Endometrium (tissue), 2 donors: Measurements from ENCODE around the gene DENND1A.
"Not testable (repeated sequence)": the region's sequence is repeated elsewhere in the genome, so short reads cannot be mapped to it uniquely, and the experiment has no call there.

Experiments used
- FAIRE-seq: peaks from 2 replicates; lab custom pipeline; 2012; peaks lifted over from hg19 to GRCh38; lab: Jason Lieb, UNC
- donor health status: control.
- donor health status: control.

DENND1A gene

DNA sequence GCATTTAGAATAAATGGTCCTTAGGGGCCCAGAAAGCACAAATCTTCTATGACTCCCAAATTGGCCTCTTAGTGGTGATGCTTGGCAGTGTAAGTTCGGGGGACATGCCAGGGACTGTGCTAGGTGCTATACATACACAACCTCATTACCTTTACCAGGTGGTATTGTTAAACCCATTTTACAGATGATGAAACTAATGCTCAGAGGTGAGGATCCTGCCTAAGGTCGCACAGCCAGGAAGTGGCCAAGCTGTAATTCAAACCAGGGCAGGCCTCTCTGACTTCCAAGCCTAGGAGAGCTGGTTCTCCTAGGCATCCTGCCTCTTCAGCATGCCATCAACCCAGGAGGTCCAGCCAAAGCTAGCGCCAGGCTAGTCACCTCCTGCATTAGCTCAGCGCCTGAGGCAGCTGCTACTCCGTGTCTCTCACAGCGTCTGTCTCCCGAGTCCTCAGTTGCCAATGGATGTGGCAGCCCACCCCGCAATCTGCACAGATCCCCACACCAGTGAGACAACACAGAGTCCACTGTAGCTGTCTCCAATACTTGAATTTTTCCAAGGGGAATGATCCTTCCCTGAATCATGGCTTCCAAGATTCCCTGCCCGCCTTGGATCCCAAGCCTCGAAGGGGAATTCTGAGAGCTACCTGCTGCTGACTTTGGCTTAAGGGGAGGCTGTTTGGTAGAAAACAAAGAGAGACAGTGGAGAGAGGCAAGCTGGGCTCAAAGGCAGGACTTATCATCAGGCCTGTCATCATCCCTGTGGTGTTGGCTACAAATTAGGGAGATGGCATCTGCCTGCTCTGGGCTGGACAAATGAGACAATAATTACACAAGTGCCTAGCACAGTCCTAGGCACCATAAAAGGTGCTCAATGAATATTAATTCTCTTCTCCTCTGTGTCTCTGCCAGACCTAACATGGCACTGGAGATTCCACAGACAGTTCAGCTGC is 521.3 kb downstream of the DENND1A start:
- no peak for FAIRE-seq

DNA sequence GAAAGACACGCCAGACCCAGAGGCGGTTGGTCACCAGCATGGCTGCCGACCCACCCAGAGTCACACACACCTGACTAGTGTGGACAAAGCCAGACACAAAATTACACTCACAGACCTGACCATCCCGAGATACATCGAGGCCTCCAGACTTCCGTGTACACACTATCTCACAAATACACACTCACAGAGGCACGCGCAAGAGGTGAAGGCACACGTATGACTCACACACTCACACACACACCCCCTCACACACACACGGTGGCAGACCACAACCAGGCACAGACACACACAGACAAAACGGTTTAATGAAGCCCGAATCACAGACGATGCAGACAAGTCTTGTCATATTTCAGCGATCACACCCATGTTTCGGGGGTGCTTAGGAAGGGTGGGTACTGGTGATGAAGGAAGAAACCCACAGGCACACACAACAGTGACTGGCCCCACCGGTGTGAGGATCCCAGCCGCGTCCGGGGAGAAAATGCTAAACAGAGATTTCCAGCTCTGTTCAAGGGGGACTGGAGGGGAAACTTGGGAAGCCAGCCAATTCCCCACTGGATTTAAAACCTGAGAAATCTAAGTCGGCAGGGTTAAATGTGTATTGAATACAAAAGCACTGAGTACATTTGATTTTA is 522.6 kb downstream of the DENND1A start:
- no peak for FAIRE-seq

DNA sequence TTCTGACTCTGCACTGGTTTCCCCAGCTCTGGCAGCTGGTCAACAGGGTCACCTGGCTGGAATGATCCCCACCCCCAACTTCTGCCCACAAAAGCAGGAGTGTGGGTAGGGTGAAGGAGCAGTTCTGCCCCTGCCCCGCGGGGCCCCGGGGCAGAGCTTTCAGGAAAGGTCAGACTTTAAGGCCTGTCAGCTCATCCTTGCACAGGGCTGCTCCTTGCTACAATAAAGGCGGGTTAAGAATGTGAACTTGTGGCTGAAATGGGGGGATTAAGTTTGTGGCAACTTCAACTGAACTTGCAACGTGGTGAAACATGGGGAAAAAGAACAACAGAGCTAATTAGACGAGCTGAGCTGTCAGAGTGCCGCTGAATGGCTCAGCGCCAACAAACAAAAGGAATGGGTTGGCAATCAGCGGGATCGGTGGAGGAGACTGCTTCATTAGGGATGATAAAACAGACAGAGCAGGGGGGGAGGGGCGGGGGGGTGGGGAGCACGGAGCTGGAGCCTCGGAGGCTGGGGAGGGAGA is 523.2 kb downstream of the DENND1A start:
- FAIRE-seq, result no peak

DNA sequence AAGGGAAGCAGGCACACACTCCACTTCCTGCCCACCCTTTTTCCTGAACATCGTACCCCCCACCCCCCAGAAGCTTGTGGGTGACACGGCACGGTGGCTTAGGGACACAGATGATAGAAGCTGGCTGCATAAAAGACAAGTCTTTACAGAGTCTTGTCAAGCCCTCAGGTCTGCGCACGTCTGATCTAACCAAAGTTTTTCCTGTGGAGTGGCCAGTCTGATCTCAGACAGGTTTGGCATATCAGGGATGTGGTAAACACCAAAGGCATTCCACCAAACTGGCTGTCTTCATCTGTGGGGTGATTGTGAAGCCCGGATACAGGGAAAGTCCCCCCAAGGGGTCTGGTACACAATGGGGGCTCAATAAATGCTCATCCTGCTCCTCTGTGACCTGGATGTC is 523.9 kb downstream of the DENND1A start:
- no peak for FAIRE-seq

DNA sequence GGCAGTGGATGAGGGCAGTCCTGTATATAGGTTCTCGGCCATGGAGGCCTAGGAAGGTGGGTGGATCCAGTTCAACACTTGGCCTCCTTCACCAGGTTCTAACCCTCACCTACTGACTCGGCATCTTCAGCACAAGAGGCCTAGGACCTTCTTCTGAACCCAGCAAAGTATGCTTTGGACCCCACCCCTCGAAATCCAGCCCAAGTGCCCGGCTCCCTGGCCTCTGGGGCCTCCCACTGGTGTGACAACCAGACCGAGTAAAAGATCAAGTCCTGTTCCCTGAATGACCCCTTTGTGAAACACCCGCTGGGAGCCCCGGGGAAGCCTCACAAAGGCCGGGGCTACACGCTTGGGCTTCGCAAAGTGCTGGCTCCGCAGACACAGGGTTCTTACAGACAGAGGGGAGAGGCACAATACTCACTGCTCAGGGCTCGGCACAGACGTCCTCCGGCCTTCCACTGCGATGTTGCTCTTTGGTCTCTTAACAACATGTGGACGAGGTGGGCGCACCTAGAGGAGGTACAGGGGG is 526.9 kb downstream of the DENND1A start:
- FAIRE-seq, result no peak

DNA sequence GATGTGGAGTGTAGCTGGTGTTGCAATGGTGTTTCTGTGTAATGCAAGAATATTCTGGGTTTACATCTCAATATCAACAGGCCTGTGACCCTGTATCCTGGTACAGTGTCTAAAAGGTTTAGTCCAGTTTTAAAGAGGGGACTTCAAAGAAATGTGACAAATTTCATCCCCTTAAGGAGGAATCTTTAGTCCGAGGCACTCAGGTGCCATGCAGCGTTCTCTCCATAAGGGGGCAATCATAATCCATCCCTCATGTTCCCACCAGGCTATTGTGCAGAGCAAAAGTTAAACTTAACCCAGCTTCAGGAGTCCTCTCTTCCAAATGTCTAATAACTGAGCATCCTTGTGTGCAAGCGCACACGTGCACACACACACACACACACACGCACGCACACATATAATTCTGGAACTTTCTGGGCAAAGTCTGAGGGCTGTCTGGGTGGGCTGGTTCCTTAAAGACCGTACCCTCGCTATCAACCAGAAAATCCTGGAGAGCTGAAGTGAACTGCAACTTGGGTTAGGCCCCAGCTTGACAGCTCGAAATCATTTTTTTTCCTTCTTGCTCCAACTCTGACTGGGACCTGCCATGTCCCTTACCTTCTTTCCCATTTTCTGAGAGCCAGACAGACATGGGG is 527.9 kb downstream of the DENND1A start:
- no peak for FAIRE-seq

DNA sequence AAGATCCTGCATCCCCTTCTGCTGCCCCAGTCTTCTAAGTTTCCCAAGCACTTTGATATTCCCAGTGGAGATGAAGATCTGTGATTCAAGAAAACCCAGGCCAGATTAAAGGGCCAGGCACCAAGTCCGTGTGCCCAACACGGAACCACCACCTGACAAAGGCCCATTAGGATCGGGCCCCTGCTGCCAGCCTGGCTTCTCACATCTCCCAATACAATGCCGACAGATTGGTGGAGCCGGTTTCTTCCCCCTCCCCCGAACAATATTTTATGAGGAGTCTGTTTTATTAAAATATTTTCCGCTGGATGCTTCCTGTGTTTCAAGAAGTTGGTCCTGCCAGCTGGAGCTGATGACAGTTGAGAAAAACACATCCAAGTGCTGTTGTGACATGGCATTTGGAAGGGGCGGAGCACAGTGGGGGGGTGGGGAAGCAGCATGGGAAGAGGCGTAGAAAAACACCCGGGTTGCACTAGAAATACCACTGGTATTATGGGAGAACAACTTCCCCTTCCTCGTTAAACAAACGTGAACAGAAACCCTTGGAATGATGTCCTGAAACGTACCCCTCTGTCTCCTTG is 528.9 kb downstream of the DENND1A start:
- no peak for FAIRE-seq

DNA sequence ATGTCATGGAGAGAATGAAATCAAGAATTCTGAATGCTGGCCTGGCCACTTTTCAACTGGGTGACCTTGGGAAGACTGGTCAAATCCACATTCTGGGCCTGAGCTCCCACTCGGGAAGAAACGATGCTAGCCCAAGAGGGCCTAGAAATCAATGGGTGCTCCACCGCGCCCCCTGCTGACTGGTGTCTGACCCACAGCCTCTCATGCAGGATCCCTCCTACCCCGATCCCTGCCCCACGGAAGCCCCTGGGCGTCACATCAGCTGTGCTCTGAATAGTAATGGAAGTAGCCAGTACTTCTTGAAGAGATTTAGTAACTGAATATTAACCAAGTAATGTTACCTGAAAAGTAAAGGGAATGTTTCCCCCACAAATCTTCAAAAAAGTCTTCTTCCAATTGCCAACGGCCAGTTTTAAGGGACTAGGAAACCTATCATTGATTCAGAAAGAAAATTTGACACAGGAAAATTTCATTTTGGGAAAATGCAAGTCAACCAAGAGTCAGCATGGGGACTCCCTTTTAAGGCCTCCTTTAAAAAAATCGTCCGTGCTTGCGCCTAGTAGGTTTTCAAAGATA is 530.0 kb downstream of the DENND1A start:
- no peak for FAIRE-seq

DNA sequence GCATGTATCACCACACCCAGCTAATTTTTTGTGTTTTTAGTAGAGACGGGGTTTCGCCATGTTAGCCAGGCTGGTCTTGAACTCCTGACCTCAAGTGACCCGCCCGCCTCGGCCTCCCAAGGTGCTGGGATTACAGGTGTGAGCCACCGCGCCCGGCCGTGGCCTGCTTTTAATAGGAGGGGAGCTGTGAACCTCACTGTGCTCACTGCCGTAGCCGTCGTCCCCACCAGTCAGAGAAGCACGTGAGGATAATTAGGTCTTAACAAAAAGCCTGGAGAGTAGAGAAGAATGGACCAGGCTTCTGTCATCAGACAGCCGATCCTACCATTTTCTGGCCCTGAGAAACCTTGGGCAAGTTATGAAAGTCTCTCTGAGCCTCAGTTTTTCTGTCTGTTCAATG is 531.0 kb downstream of the DENND1A start:
- not testable (repeated sequence) for FAIRE-seq

DNA sequence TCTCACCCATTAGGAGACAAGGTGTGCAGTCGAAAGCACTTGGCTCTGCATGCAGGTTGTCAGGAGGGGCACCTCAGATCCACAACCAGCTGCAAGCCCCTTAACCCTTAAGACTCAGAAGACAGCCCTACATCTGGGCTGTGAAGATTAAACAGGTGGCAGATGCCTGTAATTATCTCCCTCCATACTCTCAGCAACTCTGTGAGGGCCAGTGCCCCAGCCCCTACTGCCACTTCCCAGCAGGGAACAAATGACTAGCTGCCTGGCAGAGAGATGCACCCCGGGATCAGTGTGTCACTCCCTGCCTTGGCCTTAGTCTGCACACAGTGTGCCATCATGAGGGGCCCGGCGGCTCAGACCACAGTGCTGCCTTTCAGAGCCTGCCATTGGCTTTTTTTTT is 532.0 kb downstream of the DENND1A start:
- FAIRE-seq, result no peak

DNA sequence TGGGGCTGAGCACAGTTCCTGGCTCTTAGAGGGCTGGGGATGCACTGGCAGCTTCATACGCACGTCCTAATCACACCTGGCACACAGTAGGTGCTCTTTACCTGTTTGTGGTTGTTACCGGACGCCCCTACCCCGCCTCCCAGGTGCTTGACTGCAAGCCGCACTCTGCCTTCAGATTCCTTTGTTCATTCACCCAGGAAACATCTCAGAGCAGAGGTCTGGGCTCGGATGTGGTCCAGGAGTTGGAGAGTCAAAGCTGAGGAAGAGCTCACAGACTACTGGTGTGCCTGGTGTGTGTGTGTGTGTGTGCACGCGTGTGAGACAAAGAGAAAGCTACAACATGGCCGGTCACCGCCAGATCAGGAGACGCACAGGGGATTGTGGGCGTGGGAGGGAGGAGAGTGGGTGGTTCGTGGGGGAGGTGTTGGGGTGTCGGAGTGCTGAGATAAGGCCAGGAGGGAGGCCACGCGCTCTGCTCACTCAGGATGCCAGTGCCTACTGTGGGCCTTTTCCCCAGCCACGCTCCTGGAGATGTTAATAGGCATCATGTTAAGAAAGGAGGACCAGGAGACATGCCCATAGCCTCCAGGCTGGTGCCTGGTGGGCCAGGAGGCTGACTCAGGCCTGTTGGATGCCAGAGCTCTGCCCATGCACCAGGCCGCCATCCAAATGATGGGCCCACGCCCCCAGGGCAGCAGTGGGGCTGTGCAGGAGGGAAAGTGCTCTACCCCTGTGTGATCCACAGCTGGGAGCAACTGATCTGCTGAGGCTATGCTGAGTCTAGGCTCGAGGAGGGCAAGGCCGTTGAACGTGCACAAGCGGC is 534.0 kb downstream of the DENND1A start:
- FAIRE-seq, result no peak

DNA sequence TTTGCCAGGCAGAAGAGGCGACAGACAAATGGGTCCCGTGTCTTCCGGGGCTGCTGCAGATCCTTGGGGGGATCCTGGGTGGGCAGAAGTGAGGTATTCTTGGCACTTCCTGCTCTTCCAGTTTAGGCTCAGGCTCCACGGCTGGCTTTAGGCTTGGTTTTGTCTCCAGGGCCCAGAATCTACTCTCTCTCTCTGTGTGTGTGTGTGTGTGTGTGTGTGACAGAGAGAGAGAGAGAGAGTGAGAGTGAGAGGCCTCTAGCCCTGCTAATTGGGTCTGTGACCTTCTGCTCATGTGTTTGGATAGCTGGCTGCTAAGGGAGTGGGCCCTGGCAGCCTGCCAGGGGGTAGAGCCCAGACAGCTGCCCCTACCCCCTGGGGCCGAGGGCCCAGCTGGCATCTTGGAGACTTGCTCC is 534.6 kb downstream of the DENND1A start:
- FAIRE-seq, result no peak

DNA sequence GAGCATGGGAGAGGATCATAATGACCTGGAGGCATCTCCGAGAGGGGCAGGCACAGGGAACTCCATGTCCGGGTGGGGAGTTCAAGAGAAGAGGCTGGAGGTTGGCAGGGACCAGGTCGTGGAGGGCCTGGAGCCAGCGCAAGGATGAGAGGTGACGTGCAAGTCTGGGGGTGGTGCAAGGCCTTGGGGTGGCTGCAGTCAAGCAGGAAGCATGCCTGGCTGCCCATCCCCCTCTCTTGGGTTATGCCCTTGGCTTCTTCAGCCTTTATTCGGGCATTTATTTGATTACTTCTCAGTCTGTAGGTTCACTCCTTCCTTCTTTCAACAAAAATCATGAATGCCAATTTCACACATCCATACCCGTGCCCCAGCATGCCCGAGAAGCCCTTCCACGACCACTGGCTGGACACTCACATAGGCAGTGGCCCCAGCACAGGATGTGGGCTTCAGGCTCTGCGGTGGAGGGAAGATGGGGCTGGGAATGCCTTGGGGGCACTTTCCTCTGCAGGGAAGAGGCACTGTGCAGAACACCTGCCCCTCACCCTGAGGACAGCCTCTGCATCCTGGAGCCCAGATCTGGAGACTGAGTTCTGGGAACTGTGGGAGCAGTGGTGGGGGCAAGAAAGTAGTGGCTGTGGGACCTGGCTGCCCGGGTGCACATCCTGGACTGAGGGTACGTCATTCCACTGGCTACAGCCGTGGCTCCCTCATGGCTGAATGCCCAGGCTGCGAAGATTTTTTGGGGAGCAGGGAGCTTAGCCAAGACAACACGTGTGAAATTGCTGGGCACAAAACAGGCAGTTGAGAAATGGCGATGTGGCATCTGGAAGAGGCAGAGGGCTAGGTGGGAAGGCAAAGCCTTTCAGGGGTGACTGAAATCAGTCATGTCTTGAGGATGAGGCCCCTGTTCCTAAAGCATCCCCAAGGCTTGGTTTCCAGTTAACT is 535.4 kb downstream of the DENND1A start:
- FAIRE-seq, result no peak

DNA sequence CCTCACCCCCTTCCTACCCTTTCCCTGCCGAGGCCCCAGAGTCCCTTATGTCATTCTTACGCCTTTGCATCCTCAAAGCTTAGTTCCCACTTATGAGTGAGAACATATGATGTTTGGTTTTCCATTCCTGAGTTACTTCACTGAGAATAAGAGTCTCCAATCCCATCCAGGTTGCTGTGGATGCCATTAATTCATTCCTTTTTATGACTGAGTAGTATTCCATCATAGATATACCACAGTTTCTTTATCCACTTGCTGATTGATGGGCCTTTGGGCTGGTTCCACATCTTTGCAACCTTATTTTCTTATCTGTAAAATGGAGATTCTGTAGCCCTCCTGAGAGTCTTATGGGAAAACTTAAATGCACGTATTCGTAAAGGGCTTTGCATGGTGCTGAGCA is 537.1 kb downstream of the DENND1A start:
- FAIRE-seq, result no peak

DNA sequence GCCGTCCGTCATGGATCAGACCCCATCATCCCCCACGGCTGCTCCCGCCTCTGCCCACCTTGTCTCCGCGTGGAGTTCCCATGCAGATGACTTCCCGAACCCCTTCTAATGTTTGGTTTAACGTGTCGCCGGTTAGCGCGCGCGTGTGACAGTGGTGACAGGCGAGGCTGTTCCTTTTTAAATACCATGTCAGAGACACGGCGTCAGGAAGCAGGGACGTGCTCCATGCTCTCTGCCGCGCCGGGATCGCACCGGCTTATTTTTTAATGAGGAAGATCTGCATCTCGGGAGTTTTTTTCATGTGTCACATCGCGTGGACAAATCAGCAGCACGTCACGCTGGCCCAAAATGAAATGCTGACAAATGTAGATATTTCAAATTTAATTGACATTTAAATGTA is 538.0 kb downstream of the DENND1A start:
- FAIRE-seq, result no peak

DNA sequence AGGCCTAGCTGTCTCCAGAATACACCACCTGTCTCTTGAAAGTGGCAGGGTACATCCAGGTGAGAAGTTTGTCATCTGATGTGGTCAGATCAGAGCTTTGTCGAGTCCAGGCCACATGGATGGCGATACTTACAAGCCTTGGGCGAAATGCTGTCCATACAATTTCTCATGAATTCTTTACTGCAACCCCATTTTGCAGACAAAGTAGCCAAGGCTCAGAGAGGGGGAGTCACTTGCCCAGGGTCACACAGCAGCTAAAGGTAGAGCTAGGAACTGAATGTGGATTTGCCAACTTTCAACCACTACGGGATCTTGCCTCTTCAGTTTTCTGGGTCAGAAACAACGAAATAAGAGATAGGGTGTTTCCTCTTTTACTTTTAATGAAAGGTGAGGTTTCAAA is 538.7 kb downstream of the DENND1A start:
- no peak for FAIRE-seq

DNA sequence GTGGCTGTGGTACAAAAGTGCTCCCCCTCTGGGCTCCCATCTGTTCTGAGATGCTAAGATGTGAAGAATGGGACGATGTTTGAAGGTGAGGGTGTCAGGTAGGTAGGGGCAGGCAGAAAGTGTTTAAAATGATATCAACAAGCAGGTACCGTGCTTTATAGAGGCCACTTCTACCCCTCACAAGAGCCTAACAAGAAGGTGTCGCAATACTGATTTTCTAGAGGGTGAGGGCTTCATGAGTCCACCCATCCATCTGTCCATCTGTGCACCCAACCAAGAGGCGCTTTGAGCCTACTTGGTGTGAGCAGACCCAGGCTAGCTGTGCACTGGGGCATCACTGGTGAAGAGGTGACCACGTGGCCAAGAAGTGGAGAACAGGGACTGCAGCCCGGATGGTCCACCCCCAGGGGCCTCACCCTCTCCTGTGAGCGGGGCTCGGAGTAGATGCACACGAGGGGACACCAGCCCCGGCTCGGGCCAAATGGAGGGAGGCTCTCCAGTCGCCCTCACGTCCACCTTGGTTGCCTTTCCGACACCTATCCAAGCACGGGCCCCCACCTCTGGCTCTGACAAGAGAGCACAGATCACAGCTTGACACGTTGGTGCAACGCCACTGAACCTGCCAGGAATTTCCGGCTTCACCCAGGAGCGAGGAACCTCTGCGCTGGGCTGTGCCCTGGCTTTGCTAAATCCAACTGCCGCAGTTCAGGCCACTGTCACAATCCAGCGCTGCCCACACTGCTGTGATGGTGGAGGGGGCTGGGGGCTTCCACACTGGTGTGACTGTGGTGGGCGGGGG is 539.4 kb downstream of the DENND1A start:
- FAIRE-seq, result no peak

DNA sequence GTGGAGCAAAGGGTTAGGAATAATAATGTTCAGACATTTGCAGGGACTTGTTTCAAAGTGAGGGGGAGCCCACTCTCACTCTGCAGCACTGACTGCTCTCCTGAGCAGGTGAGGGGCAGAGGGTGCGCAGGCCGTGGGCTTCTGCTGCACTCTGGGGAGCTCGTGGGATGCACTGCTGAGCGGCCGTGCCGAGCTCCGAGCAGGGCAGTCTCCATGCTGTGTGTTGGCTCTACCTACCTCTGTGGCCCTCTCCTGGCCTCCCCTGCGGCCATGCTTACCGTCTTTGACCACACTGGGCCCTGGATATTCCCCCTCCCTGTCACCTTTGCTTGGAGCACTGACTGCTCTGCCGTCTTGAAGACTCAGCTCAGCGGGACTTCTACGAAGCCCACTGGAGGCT is 540.2 kb downstream of the DENND1A start:
- FAIRE-seq, result no peak

DNA sequence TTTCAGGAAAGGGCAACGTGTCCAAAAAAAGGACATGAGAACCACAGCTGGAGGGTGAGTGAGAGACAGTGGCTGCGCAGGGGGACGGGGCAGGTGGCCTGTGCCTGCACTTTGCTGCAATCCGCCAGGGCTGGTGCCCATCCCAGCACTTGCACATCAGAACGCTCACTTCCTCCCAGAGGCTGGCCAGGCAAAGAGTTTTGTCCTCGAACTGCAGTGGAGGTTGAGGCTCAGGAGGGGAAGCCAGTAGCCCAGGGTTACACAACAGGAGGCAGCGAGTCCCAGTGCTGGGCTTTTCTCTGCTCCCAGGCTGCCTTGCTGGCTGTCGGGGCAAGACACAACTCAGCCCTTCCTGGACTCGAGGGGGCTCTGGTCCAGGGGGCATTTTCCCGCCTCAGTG is 540.9 kb downstream of the DENND1A start:
- FAIRE-seq, result no peak
